HEK293T (cell line): ENCODE data around the gene CXCL8.

ENCODE experiments used
- ARNT ChIP-seq: fragments of 450-650 bp; IDR thresholded peaks from 2 replicates; pipeline ENCODE4 v1.6.1; 2017; ENCODE audit warnings: mild to moderate bottlenecking
- CTBP1 ChIP-seq: fragments of 450-650 bp; IDR thresholded peaks from 2 replicates; pipeline ENCODE4 v1.6.1; 2016; ENCODE audit warnings: borderline replicate concordance
- ELF4 ChIP-seq: fragments of 450-650 bp; IDR thresholded peaks from 2 replicates; pipeline ENCODE4 v1.6.1; 2017; ENCODE audit warnings: antibody characterized with exemption
- FOXA1 ChIP-seq: fragments of 450-650 bp; IDR thresholded peaks from 2 replicates; pipeline ENCODE4 v1.6.1; 2016; ENCODE audit warnings: mild to moderate bottlenecking
- FOXM1 ChIP-seq: fragments of 450-650 bp; IDR thresholded peaks from 2 replicates; pipeline ENCODE4 v1.6.1; 2017; ENCODE audit warnings: mild to moderate bottlenecking, borderline replicate concordance
- NFRKB ChIP-seq: fragments of 450-650 bp; IDR thresholded peaks from 2 replicates; pipeline ENCODE4 v1.6.1; 2016; ENCODE audit warnings: mild to moderate bottlenecking, moderate library complexity
- SP1 ChIP-seq: fragments of 450-650 bp; IDR thresholded peaks from 2 replicates; pipeline ENCODE4 v1.6.1; 2017
- SUZ12 ChIP-seq: fragments of 450-650 bp; IDR thresholded peaks from 2 replicates; pipeline ENCODE4 v1.6.1; 2016; ENCODE audit warnings: mild to moderate bottlenecking
- TARDBP ChIP-seq: fragments of 450-650 bp; IDR thresholded peaks from 2 replicates; pipeline ENCODE4 v1.6.1; 2016
- ZNF384 ChIP-seq: fragments of 450-650 bp; IDR thresholded peaks from 2 replicates; pipeline ENCODE4 v1.6.1; 2016
- TF ChIP-seq, protein P1 (sequence below): fragments of 450-650 bp; IDR thresholded peaks from 2 replicates; pipeline ENCODE4 v1.6.1; 2016

DNA sequence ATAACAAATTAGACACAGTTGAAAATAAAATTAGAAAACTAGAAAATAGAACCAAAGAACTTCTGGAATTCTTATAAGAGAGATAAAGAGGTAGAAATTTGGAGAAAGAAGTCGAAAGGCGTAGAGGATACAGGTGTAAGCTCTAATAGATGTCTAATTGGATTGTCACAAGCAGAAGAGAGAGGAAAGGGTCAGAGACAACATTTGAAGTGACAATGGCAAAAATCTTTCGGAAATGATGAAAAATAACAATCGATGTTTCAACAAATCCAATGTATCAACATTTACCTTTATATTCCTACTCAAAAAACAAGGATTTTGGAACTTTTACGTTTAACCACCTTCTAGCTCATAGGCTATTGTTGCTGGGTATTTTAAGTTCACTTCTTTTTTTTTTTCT lies 3.8 kb downstream of the CXCL8 start:
- TF ChIP-seq CTBP1 (no peak), FOXM1 (no peak), FOXA1 (no peak), TARDBP (no peak), ZNF384 (no peak), NFRKB (no peak), ELF4 (no peak), SUZ12 (no peak), SP1 (no peak), ARNT (no peak)
- TF ChIP-seq, protein P1, sequence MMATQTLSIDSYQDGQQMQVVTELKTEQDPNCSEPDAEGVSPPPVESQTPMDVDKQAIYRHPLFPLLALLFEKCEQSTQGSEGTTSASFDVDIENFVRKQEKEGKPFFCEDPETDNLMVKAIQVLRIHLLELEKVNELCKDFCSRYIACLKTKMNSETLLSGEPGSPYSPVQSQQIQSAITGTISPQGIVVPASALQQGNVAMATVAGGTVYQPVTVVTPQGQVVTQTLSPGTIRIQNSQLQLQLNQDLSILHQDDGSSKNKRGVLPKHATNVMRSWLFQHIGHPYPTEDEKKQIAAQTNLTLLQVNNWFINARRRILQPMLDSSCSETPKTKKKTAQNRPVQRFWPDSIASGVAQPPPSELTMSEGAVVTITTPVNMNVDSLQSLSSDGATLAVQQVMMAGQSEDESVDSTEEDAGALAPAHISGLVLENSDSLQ, result no peak
